ENCODE measurements around the gene MAP3K1.

The MAP3K1 gene

GRCh38 chr5:56812110-56812509 is 3.2 kb upstream of the MAP3K1 start:
- Histone ChIP-seq H3K27me3 (no peaks in the 10 kb centered on the region), H3K4me2 (peak overlapping the region in 6 of 11 experiments; percentile 0 to 96 (median 82); a peak in 11 of 22 replicates), H3K36me3 (no peaks in the 10 kb centered on the region), H3K4me3 (no peak overlapping the region), H3K9me3 (replicated peaks in 1 of 11) (no peaks in the 10 kb centered on the region), H3K4me1 (peaks cover 25 to 39% (median 33%) of the 10 kb centered on the region in 10 experiments), H3K9ac (no peak overlapping the region), H3K27ac (peak overlapping the region in 3 of 11 experiments; percentile 99 to 100 (median 100); a peak in 2 of 22 replicates), H4K20me1 (peaks cover 0 to 8% (median 0%) of the 10 kb centered on the region in 11 experiments; a peak in 5 of 22 replicates)
- no peak for TF ChIP-seq Cebpa-rat (IDR thresholded peaks at IDR 0.05)

- Histone ChIP-seq H3K4me1 (peaks cover 25 to 35% (median 32%) of the 10 kb centered on the region in 10 experiments), H3K4me2 (peak overlapping the region; percentile 75 to 97 (median 92)), H3K9me3 (replicated peaks in 1 of 11) (no peaks in the 10 kb centered on the region), H4K20me1 (peaks cover 0 to 10% (median 0%) of the 10 kb centered on the region in 11 experiments; a peak in 5 of 22 replicates), H3K9ac (peak overlapping the region; percentile 98 to 100 (median 99)), H3K27ac (peak overlapping the region; percentile 98 to 100 (median 99)), H3K4me3 (peak overlapping the region; percentile 92 to 100 (median 98); a peak in 18 of 20 replicates), H3K36me3 (no peaks in the 10 kb centered on the region), H3K27me3 (no peaks in the 10 kb centered on the region)
- TF ChIP-seq Cebpa-rat (IDR thresholded peaks at IDR 0.05) = no peak
Measured at GRCh38 chr5:56813302-56813701, 2.0 kb upstream of the MAP3K1 start.

- Histone ChIP-seq H3K4me2 (peak overlapping the region; percentile 75 to 97 (median 92)), H3K9ac (peak overlapping the region; percentile 98 to 100 (median 99)), H3K27ac (peak overlapping the region; percentile 98 to 100 (median 99)), H4K20me1 (peaks cover 0 to 12% (median 3%) of the 10 kb centered on the region in 11 experiments; a peak in 10 of 22 replicates), H3K27me3 (no peaks in the 10 kb centered on the region), H3K9me3 (replicated peaks in 1 of 11) (no peaks in the 10 kb centered on the region), H3K36me3 (peaks cover 0 to 2% (median 0%) of the 10 kb centered on the region in 11 experiments; a peak in 1 of 22 replicates), H3K4me1 (peaks cover 28 to 38% (median 35%) of the 10 kb centered on the region in 10 experiments), H3K4me3 (peak overlapping the region; percentile 92 to 100 (median 98))
- no peak for TF ChIP-seq Cebpa-rat (IDR thresholded peaks at IDR 0.05)
Measured at GRCh38 chr5:56814361-56814962, 887 bp upstream of the MAP3K1 start.

GRCh38 chr5:56815658-56816545 is 553 bp downstream of the MAP3K1 start:
- H3K4me3 ChIP-seq = peak overlapping the region; percentile 92 to 100 (median 98)
- H3K9me3 ChIP-seq (replicated peaks in 1 of 11) = no peaks in the 10 kb centered on the region
- peak overlapping the region; percentile 25 to 98 (median 93); a peak in 21 of 22 replicates for H3K4me2 ChIP-seq
- no peaks in the 10 kb centered on the region for H3K27me3 ChIP-seq
- H3K9ac ChIP-seq = peak overlapping the region; percentile 98 to 100 (median 99)
- H4K20me1 ChIP-seq = peaks cover 0 to 26% (median 18%) of the 10 kb centered on the region in 11 experiments; a peak in 15 of 22 replicates
- no peak for TF ChIP-seq Cebpa-rat (IDR thresholded peaks at IDR 0.05)
- H3K36me3 ChIP-seq = peaks cover 0 to 13% (median 5%) of the 10 kb centered on the region in 11 experiments; a peak in 10 of 22 replicates
- H3K4me1 ChIP-seq = peaks cover 39 to 50% (median 45%) of the 10 kb centered on the region in 10 experiments
- peak overlapping the region; percentile 98 to 100 (median 99) for H3K27ac ChIP-seq

- Histone ChIP-seq H3K4me1 (peaks cover 42 to 53% (median 48%) of the 10 kb centered on the region in 10 experiments), H3K9ac (peak overlapping the region; percentile 98 to 100 (median 99)), H3K4me2 (peak overlapping the region; percentile 67 to 98 (median 94)), H4K20me1 (peaks cover 0 to 33% (median 25%) of the 10 kb centered on the region in 11 experiments; a peak in 17 of 22 replicates), H3K36me3 (peaks cover 0 to 20% (median 11%) of the 10 kb centered on the region in 11 experiments; a peak in 13 of 22 replicates), H3K27me3 (no peaks in the 10 kb centered on the region), H3K9me3 (replicated peaks in 1 of 11) (no peaks in the 10 kb centered on the region), H3K27ac (peak overlapping the region; percentile 98 to 100 (median 99)), H3K4me3 (peak overlapping the region; percentile 92 to 100 (median 98))
- peak in 4 of 11 experiments; percentile 9 to 74 (median 52); a peak in 4 of 22 replicates for TF ChIP-seq Cebpa-rat (IDR thresholded peaks at IDR 0.05)
Measured at GRCh38 chr5:56816546-56817081, 1.3 kb downstream of the MAP3K1 start.

GRCh38 chr5:56817263-56818014 is 2.1 kb downstream of the MAP3K1 start:
- Histone ChIP-seq H3K9ac (peak overlapping the region; percentile 98 to 100 (median 99)), H3K27ac (peak overlapping the region; percentile 98 to 100 (median 99)), H3K4me2 (peak overlapping the region; percentile 67 to 98 (median 94)), H3K36me3 (peaks cover 0 to 27% (median 18%) of the 10 kb centered on the region in 11 experiments; a peak in 13 of 22 replicates), H3K27me3 (no peaks in the 10 kb centered on the region), H4K20me1 (peaks cover 6 to 42% (median 33%) of the 10 kb centered on the region in 11 experiments; a peak in 21 of 22 replicates), H3K4me1 (peaks cover 42 to 55% (median 49%) of the 10 kb centered on the region in 10 experiments), H3K4me3 (peak overlapping the region; percentile 92 to 100 (median 98)), H3K9me3 (replicated peaks in 1 of 11) (no peaks in the 10 kb centered on the region)
- TF ChIP-seq Cebpa-rat (IDR thresholded peaks at IDR 0.05) = no peak

- H3K27me3 ChIP-seq = no peaks in the 10 kb centered on the region
- H3K9me3 ChIP-seq (replicated peaks in 1 of 11) = no peaks in the 10 kb centered on the region
- H3K4me1 ChIP-seq = peaks cover 44 to 55% (median 49%) of the 10 kb centered on the region in 10 experiments
- peaks cover 0 to 38% (median 21%) of the 10 kb centered on the region in 11 experiments; a peak in 13 of 22 replicates for H3K36me3 ChIP-seq
- H3K9ac ChIP-seq = peak overlapping the region; percentile 98 to 100 (median 99)
- peak overlapping the region; percentile 92 to 100 (median 98) for H3K4me3 ChIP-seq
- peaks cover 17 to 53% (median 44%) of the 10 kb centered on the region in 11 experiments for H4K20me1 ChIP-seq
- H3K27ac ChIP-seq = peak overlapping the region; percentile 98 to 100 (median 99)
- H3K4me2 ChIP-seq = peak overlapping the region; percentile 71 to 98 (median 94); a peak in 21 of 22 replicates
- no peak for TF ChIP-seq Cebpa-rat (IDR thresholded peaks at IDR 0.05)
Measured at GRCh38 chr5:56818450-56819037, 3.2 kb downstream of the MAP3K1 start.

Data from BLaER1 treated with 17β-estradiol and CSF1 and Interleukin-3, amounts not matched to agents 10 nM and 100 nM (cell line).